Cerebellar cortex (tissue), 1 donor: ENCODE results near the gene SSTR5.

Experiments
- DNase-seq: peaks from one replicate; pipeline ENCODE4 v3.0.0-alpha.2; 2015; ENCODE audit warnings: low spot score

Gene SSTR5

DNA sequence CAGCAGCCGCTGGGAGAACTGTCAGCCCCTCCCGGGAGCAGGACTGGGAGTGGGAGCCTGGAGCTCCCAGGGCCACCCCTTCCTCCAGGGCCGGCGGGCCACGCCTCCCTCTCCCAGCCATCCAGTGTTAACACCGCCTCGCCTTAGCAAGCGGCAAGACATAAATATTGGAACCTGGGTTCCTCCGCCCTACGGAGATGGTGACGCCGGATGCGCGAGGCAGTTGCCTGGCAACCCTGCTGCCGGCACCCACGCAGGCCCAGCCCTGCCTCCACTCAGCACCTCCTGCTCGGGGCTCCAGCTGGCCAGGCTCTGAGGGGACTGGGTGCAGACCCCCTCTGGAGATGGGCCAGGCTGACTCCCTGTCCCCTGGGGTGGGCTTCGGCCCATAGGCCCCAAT lies 52.9 kb downstream of the SSTR5 start:
- DNase-seq = no peak

DNA sequence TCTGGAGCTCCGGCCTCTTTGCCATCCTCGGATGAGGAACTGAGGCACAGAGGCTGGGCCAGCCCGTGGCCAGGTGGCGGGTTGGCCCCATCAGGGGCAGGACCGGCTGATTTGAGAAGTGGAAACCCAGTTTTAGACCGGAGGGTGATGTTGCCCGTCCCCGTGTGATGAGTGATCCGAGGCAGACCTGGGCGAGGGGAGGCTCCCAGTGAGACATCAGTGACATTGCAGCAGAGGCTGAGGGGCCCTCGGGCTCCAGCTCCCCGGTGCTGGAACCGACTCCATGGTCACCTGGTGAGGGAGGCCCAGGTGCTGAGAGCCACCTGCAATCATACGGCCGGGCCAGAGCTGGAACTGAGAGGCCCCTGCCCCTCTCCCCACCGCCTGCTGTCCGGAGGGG lies 53.5 kb downstream of the SSTR5 start:
- DNase-seq = no peak

DNA sequence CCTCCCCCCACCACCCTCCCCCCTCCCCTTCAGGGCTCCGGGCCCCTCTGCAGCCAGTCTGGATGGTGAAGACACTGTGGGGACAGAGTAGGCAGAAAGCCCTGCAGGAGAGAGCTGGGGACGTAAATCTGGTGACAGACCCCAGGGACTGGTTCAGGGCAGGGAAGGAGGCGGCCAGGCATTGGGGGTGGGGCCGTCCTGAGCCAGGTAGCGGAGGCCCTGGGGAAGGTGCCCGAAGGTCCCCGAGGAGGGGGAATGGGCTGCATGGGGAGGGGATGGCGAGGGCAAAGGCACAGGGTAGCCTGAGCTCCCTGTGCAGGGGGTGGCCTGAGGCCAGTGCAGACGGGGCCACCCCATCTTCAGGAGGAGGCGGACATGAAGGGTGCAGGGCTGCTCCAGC lies 54.0 kb downstream of the SSTR5 start:
- no peak for DNase-seq

GRCh38 chr16:1127101-1127500 lies 54.6 kb downstream of the SSTR5 start:
- no peak for DNase-seq

DNA sequence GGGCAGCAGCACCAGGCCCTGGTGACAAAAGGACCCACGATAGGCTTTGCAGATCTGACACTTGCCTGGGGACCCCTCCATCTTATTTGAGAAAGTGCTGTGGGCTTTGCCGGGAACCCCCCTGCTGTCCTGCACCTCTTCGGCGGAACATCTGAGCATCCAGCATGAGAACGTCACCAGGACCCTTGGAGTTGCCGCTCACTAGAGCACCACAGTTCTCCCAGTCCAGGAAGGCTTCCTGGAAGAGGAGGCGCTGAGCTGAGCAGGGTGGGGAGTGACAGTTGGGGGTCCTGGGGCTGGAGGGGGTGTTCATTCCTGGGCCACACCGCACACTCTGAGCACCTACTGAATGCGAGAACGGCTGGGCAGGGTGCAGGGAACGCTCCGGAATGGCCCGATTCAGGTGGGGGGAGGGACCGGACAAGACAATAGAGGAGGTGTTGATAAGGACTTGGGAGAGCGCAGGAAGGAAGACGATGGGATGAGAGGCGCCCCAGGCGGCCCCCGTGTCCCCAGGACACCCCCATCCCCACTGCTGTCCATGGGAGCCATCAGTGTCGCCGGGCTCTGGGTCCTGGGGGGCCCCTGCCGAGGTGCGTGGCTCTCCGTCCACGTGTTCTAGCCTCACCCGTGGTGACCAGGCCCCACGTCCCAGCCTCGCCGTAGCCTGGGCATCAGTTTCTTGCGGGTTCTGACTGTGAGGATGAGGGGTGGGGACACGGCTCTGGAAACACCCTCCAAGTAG lies 55.6 kb downstream of the SSTR5 start:
- DNase-seq = no peak

- DNase-seq = no peak
Observed at GRCh38 chr16:1129106-1129960, 56.8 kb downstream of the SSTR5 start.

GRCh38 chr16:1130382-1130781 lies 57.8 kb downstream of the SSTR5 start:
- DNase-seq = no peak
